CD4-positive, alpha-beta T cell (primary cell): ENCODE data around the gene KIF4B. TPM values are rescaled to one million over a fixed set of nuclear protein-coding genes. Genes with fewer than 3 reads are reported as not detected.
"Not testable (repeated sequence)": the region's sequence is repeated elsewhere in the genome, so short reads cannot be mapped to it uniquely, and the experiment has no call there.

ENCODE experiments used
- ATAC-seq: fragments of 200-7000 bp; cut with Tn5 transposase; one replicate; pipeline ENCODE4 v1.10.0; 2022; ENCODE audit warnings: mild to moderate bottlenecking; ENCODE audit not compliant: poor library complexity
- CTCF ChIA-PET: fragments of 350-600 bp; sonication (Branson Sonifier 250); formaldehyde crosslinking; loops from one replicate; lab custom pipeline; 2021; ENCODE audit warnings: antibody characterized with exemption, inconsistent platforms; lab: Charles Lee
- POLR2A ChIA-PET: fragments of 350-600 bp; sonication (Branson Sonifier 250); formaldehyde crosslinking; loops from one replicate; lab custom pipeline; 2021; ENCODE audit warnings: antibody characterized with exemption, inconsistent platforms; lab: Charles Lee
- DNase-seq, 14 experiments: peaks; one replicate each; pipeline ENCODE4 v3.0.0-alpha.2; 2013 to 2020; ENCODE audit warnings: mixed read lengths in 2 of 14
- H3K27ac ChIP-seq, 2 donors: one replicate each; pipeline versions ENCODE4 v1.5.1 to v1.7.0; 2013; ENCODE audit warnings: low read length in 2 of 2, low read depth in 1 of 2, mild to moderate bottlenecking in 1 of 2
- H3K27me3 ChIP-seq, 2 experiments: 1 replicate in 1 of 2; 2 replicates in 1 of 2; pipeline versions ENCODE4 v1.6.1 to v1.7.0; 2013; ENCODE audit warnings: low read length in 2 of 2, control low read depth in 1 of 2, mild to moderate bottlenecking in 1 of 2, moderate library complexity in 1 of 2; ENCODE audit not compliant: insufficient read depth in 2 of 2, control insufficient read depth in 1 of 2
- H3K36me3 ChIP-seq: one replicate; pipeline ENCODE4 v1.6.1; 2013; ENCODE audit warnings: low read length, control low read depth; ENCODE audit not compliant: insufficient read depth
- H3K4me1 ChIP-seq: one replicate; pipeline ENCODE4 v1.6.1; 2013; ENCODE audit warnings: low read length, control low read depth; ENCODE audit not compliant: insufficient read depth
- H3K4me3 ChIP-seq: one replicate; pipeline ENCODE4 v1.5.1; 2013; ENCODE audit warnings: mild to moderate bottlenecking, low read length, moderate library complexity
- H3K9me3 ChIP-seq, 2 experiments: 1 replicate in 1 of 2; 2 replicates in 1 of 2; pipeline versions ENCODE4 v1.6.1 to v1.7.0; 2013; ENCODE audit warnings: low read length in 2 of 2, mild to moderate bottlenecking in 2 of 2, control low read depth in 1 of 2, moderate library complexity in 1 of 2; ENCODE audit not compliant: control insufficient read depth in 1 of 2, insufficient read depth in 1 of 2
- H3K27ac Mint-ChIP-seq: one replicate; pipeline ENCODE4 v1.8.0; 2020; ENCODE audit warnings: mixed read lengths
- H3K27me3 Mint-ChIP-seq: one replicate; pipeline ENCODE4 v1.8.0; 2021; ENCODE audit warnings: mixed read lengths
- H3K36me3 Mint-ChIP-seq: one replicate; pipeline ENCODE4 v1.8.0; 2021; ENCODE audit warnings: low read depth, mixed read lengths
- H3K4me1 Mint-ChIP-seq: one replicate; pipeline ENCODE4 v1.8.0; 2021; ENCODE audit warnings: low read depth, mixed read lengths
- H3K4me3 Mint-ChIP-seq: one replicate; pipeline ENCODE4 v1.8.0; 2020; ENCODE audit warnings: mild to moderate bottlenecking, mixed read lengths
- H3K9me3 Mint-ChIP-seq: one replicate; pipeline ENCODE4 v1.8.0; 2020; ENCODE audit warnings: mixed read lengths
- CTCF ChIP-seq: fragments of 200-600 bp; IDR thresholded peaks from one replicate; pipeline ENCODE4 v1.8.0; 2022; ENCODE audit warnings: antibody characterized with exemption, mild to moderate bottlenecking
- intact Hi-C, 2 experiments: fragments of 100-400 bp; cut with DNase I in 1 of 2; cut with micrococcal nuclease in 1 of 2; formaldehyde crosslinking; loops; one replicate each; pipeline versions ENCODE4 v1.15.1 to v1.9.0; 2023 to 2025; cut with DNase I, micrococcal nuclease
- total RNA-seq, 174 experiments: library from RNA in 2 of 174; stranded (reverse) in 2 of 174; gene quantifications; one replicate each; pipeline ENCODE4 v1.2.3 and lab custom pipeline; 2021 to 2026

KIF4B gene
- total RNA-seq, 2 experiments from 2014 or later = not detected

DNA sequence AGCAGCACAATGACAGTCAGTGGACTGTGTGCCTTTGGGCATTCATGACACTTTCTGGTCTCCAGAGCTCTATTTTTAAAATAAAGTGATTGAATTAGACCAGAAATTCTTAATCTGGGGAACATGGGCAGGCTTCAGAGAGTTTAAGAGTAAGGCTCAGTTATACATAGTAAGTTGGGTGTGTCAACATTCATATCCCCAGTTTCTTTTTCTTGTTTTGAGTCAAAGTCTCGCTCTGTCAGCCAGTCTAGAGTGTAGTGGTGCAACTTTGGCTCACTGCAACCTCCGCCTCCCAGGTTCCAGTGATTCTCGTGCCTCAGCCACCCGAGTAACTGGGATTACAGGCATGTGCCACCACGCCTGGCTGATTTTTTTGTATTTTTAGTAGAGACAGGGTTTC is 13.7 kb upstream of the KIF4B start:
- H3K9me3 ChIP-seq = no peaks in the 10 kb centered on the region
- Mint-ChIP-seq H3K4me1 (no peaks in the 10 kb centered on the region), H3K4me3 (no peak overlapping the region), H3K36me3 (no peaks in the 10 kb centered on the region), H3K27me3 (peaks cover 36% of the 10 kb centered on the region), H3K27ac (no peak overlapping the region), H3K9me3 (no peaks in the 10 kb centered on the region)
- H3K4me1 ChIP-seq = no peaks in the 10 kb centered on the region
- no peak for DNase-seq
- ChIA-PET CTCF (no interaction called here), POLR2A (no interaction called here)
- no peak overlapping the region for H3K4me3 ChIP-seq
- H3K27ac ChIP-seq = no peak overlapping the region
- H3K36me3 ChIP-seq = no peaks in the 10 kb centered on the region
- TF ChIP-seq CTCF = no peak
- ATAC-seq = no peak
- intact Hi-C loops = loop anchor here in 1 of 2 experiments (5.0 kb wide), 1 partner anchor 353 kb away; no protein-coding TSS in a partner anchor
- H3K27me3 ChIP-seq = peaks cover 0 to 8% of the 10 kb centered on the region in 2 experiments

DNA sequence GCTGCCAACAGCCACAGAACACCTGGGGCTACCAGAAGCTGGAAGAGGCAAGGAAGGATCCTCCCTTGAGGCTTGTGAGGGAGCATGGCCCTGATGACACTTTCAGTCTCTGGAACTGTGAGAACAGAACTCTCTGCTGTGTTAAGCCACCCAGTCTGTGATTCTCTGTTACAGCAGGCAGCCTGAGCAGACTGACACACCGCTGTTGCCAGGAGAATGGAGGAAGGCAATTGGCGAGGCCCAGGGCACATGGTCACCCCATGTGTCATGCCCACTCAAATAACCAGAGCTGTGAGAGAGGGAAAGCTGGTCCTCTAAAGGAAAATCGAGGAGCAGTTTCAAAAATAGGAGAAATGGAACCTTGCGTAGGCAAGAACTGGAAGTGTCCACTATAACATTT is 12.0 kb upstream of the KIF4B start:
- no peak for ATAC-seq
- no peaks in the 10 kb centered on the region for H3K9me3 Mint-ChIP-seq
- peaks cover 0 to 2% of the 10 kb centered on the region in 2 experiments for H3K9me3 ChIP-seq
- no peak for TF ChIP-seq CTCF
- H3K27me3 ChIP-seq = peaks cover 0 to 8% of the 10 kb centered on the region in 2 experiments
- H3K36me3 Mint-ChIP-seq = no peaks in the 10 kb centered on the region
- no peaks in the 10 kb centered on the region for H3K4me1 Mint-ChIP-seq
- POLR2A ChIA-PET = no interaction called here
- no peaks in the 10 kb centered on the region for H3K36me3 ChIP-seq
- H3K27ac Mint-ChIP-seq = no peak overlapping the region
- intact Hi-C loops = loop anchor here in 1 of 2 experiments (5.0 kb wide), 1 partner anchor 354 kb away; no protein-coding TSS in a partner anchor
- H3K4me3 Mint-ChIP-seq = no peak overlapping the region
- no peak overlapping the region for H3K4me3 ChIP-seq
- DNase-seq = no peak
- CTCF ChIA-PET = no interaction called here
- peaks cover 40% of the 10 kb centered on the region for H3K27me3 Mint-ChIP-seq
- no peaks in the 10 kb centered on the region for H3K4me1 ChIP-seq
- no peak overlapping the region for H3K27ac ChIP-seq

GRCh38 chr5:155002722-155003121 is 10.8 kb upstream of the KIF4B start:
- intact Hi-C loops = loop anchor here in 1 of 2 experiments (5.0 kb wide), 1 partner anchor 355 kb away; no protein-coding TSS in a partner anchor

More at GRCh38 chr5:155002722-155003121, 10.8 kb upstream of the KIF4B start:
- H3K9me3 ChIP-seq, H3K36me3 ChIP-seq, H3K27me3 ChIP-seq, CTCF ChIA-PET, H3K36me3 Mint-ChIP-seq, H3K4me1 Mint-ChIP-seq, DNase-seq, H3K27ac Mint-ChIP-seq, H3K9me3 Mint-ChIP-seq, ATAC-seq, H3K27ac ChIP-seq, H3K4me3 Mint-ChIP-seq, H3K4me1 ChIP-seq, H3K4me3 ChIP-seq, POLR2A ChIA-PET: not testable (repeated sequence)
- peaks cover 48% of the 10 kb centered on the region for H3K27me3 Mint-ChIP-seq
